T1000 (cell line): ENCODE measurements around the gene GLIS1.
"Not testable (repeated sequence)": the region's sequence is repeated elsewhere in the genome, so short reads cannot be mapped to it uniquely, and the experiment has no call there.

Experiments used
- DNase-seq: peaks from one replicate; lab custom pipeline; 2025; ENCODE audit warnings: mixed read lengths; lab: John Stamatoyannopoulos, UW

Gene GLIS1

DNA sequence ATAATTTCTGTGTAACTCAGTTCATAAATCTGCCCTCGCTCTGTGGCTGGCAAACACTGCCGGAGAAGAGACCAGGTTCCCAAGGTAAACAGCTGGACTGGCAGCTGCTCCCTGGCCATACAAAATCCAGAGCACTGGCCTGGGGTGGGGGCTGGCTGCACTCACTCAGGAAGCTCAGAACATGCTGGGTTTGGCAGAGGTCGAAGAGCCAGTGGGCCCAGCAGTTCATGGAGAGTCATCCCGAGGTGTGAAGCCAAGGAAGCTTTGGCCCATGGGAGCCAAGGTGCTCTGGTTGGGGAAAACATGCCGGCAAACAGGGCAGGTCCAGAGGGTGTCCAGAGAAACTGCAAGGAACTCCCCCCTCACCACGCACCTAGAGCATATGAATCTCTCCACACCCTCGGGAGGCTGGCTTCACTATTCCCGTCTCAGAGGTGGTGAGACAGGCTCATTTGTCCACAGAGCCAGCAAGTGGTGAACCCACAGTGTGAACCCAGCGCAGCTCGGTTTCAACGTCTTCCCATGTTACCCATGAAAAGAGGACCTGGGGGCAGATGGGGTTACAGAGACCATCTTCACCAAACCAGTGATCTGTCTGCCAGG is 177.4 kb downstream of the GLIS1 start:
- DNase-seq = no peak

DNA sequence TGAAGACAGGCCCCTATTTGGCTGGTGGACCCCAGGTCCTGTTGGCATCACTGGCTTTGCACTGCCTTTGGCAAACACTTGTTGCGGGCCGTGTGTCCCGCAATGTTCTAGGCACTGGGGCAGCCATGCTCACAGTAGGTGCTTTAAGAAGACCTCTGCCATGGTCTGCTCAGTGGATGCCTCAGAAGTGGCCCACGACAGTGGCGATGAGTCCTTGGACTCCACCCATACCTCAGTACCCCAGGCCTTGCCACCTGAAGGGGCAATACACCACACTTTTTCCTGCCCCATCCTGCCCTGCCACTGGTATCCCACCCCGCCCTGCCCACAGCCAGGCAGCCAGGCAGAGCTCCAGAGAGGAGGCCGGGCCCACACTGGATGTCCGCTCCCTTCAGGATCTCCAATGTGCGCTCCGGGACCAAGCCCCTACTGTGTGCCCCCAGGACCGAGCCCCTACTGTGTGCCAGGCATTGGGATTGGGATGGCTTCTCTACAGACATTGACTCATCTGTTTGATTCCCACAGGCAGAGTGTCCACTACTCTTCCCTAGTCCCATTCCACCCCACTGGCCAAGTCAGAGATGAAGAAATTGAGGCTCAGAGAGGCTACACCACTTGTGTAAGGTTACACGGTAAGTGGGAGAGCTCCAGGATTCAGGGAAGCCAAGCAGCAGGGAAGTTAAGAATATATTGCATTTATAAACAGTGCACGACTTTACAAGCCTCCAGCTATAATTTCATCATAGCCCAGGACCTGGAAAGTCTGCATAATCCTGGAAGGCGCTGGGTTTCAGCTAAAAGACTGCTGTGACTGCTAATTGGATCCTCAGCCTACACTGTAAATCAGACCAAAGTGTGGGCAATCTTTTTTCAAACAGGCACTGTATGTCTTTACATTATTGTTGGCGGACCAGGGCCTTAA is 178.1 kb downstream of the GLIS1 start:
- DNase-seq = no peak

DNA sequence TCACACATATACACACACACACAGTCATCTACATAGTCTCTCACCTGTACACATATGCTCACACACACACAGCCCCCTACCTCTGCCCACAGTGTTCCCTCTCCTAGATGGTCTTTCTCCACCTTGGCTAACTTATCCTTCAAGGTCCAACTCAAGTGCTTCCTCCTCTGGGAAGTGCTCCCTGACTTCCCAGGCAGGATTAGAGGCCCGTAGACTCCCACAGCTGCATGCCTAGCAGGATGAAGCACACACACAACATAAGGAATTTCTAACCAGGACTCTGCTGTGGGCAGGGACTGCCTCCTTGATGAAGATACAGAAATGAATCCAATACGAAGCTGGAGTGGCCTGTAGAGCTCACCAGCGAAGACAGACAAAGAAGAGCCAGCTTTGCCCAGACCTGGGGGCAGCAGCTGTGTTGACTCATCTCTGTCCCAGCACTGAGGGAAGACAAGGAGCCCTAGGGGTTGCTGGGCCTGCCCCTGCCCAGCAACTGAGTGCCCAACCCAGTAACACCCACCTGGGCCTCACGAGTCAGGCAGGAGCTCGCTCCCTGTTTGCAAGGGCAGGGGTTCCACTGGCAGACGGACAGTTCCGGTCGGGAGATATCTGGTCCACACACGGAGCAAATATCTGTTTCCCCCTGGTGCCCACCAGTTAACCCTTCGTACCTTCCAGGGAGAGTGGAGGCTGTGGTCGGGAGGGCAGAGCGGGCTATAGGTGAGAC is 178.9 kb downstream of the GLIS1 start:
- no peak for DNase-seq

DNA sequence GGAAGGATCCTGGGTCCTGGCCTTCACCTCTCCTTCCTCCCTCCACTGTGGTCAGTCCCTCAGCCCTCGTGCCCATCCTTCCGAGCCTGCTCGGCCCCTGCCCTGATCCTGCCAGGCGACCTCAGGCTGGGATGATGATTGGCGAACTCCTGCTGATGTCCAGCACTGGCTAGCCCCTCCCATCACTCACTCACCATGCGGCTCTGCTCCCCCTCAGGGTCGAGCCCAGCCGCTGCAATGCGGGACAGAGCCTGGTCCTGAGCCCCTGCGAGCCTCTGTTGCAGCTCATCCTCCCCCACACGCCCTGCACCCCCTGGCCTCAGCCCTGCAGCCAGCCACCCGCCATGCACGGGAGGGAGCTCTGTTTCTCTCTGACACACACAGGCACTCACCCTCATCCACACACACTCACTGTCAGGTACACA is 179.6 kb downstream of the GLIS1 start:
- DNase-seq = no peak

DNA sequence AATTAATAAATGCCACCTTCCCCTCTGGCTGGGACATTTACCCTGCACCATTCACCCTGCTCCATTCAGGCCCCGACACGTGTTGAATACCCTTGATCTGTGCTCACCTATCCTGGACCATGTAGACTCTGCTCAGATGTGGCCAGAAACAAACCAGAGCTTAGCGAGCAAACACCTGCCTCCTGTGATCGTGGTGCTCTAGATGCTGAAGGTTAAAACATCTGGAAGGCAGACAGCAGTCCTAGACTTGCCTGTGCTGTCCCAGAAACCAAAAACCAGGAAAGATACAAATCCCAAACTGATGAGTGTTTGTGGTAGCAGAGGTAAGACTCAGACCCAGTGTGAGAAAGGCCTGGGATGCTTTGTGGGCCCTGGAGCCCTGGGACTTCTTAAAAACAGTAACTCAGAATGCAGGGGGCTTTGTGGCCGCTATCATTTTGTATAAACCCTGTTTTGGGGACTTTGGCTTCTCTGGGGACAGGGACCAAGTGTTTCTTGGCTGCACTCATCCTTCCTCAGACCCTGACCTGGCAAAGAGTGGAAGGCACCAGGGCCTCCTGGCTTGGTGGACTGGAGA is 180.1 kb downstream of the GLIS1 start:
- no peak for DNase-seq

DNA sequence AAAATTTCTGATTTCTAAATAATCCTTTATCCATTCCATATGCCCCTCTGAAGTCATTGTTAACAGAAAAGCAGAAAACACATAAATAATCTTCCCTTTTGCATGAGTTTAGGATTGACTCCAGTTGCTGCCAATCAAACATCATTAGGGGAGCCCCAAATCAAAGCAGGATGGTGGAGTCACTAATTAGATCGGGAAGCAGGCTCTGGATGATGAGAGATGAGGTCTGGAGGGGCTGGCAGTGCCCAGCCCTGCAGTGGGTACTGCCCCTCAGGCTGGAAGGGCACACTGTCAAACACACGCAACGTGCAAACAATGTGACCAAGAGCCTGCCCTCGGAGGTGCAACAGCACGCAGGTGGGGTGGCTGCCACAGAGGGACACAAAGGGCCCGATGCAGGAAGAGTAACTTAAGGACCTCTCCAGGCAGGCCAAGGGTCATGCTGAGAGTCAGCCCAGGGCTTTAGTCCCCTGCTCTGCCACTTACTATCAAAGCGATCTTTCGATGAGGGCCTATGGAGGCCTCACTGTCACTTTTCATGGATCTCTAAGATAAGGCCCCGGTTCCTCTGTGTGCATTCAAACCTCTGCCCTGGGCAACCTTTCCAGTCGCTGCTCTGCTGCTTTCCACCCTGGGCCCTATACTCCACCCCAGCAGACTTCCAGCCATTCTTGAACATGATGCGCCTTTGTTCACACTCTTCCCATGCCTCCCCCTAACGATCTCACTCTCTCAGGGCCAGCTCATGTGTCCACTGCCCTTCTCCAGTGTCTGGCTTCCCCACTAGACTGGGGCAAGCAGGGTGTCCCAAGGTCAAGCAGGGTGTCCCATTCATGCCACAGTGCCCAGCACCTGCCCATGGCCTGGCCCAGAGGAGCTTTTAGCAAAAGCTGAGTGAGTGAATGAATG is 180.9 kb downstream of the GLIS1 start:
- DNase-seq = no peak

DNA sequence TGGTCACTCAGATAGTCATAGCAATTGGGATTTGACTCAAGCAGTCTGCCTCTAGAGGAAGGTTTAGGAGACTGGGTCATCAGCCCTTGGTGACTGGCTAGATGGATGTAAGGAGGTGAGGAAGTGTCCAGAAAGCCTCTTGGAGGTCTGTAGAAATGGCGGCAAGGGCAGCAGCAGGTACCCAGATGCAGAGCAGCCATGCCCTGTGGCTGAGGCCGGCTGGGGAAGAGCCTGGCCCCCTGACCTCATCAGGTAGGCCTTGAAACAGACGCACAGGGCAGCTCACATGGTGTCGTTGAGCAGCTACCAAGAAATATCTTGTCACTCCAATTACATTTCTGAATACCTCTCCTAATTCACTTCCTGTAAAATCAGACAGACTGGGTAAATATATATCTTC is 181.6 kb downstream of the GLIS1 start:
- DNase-seq = no peak

DNA sequence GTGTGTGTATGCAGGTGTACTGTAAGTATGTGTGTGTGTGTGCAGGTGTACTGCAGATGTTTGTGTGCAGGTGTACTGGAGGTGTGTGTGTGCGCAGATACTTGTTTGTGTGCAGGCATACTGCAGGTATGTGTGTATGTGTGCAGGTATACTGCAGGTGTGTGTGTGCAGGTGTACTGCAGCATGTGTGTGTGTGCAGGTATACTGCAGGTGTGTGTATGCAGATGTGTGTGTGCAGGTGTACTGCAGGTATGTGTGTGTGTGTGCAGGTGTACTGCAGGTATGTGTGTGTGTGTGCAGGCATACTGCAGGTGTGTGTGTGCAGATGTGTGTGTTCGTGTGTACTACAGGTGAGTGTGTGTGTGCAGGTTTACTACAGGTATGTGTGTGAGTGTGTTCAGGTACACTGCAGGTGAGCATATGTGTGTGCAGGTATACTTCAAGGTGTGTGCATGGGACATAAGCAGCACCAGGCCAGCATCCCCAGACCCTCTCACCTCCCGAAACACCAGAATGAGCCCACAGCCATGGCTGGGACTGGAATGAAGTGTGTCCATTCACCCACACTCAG is 182.2 kb downstream of the GLIS1 start:
- DNase-seq = no peak

DNA sequence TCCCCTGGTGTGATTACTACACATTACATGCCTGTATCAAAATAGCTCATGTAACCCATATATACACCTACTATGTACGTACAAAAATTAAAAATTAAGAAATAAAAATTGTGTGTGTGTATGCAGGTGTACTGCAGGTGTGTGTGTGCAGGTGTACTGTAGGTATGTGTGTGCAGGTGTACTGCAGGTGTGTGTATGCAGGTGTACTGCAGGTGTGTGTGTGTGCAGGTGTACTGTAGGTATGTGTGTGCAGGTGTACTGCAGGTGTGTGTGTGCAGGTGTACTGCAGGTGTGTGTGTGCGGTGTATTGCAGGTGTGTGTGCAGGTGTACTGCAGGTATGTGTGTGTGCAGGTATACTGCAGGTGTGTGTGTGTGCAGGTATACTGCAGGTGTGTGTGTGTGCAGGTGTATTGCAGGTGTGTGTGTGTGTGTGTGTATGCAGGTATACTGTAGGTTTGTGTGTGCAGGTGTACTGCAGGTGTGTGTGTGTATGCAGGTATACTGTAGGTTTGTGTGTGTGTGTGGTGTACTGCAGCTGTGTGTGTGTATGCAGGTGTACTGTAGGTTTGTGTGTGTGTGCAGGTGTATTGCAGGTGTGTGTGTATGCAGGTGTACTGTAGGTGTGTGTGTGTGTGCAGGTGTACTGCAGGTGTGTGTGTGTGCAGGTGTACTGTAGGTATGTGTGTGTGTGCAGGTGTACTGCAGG is 183.2 kb downstream of the GLIS1 start:
- not testable (repeated sequence) for DNase-seq

DNA sequence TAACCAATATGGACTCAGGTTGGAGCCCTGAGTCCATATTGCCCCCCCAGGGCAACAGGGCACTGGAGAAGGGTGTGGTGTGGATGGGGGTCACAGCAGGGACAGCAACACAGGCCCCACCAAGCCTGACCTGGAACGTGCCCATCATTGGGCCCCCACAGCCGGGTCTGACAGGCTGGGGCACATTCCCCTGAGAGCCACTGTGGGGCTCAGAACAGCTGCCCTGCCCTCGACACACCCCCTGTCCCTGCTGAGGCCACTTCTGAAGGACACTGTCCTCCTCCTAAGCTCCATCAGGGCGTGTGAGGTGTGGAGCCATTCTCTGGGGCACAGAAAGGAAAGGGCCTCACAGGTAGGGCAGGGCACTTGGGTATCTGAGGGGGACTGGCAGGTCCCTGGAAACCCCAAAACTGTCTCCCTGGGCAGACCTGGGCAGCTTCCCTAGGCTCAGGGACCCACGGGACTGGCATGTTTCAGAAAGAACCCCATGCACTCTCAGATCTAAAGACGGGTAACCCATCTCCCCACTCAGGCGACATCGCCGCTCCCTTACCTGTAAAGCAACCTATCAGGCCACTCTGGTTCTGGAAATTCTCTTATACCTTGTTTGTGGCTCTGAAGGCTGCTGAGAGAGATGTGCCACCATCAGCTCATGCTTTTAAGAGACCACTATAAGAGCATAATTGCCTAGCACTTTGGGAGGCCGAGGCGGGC is 184.2 kb downstream of the GLIS1 start:
- no peak for DNase-seq

DNA sequence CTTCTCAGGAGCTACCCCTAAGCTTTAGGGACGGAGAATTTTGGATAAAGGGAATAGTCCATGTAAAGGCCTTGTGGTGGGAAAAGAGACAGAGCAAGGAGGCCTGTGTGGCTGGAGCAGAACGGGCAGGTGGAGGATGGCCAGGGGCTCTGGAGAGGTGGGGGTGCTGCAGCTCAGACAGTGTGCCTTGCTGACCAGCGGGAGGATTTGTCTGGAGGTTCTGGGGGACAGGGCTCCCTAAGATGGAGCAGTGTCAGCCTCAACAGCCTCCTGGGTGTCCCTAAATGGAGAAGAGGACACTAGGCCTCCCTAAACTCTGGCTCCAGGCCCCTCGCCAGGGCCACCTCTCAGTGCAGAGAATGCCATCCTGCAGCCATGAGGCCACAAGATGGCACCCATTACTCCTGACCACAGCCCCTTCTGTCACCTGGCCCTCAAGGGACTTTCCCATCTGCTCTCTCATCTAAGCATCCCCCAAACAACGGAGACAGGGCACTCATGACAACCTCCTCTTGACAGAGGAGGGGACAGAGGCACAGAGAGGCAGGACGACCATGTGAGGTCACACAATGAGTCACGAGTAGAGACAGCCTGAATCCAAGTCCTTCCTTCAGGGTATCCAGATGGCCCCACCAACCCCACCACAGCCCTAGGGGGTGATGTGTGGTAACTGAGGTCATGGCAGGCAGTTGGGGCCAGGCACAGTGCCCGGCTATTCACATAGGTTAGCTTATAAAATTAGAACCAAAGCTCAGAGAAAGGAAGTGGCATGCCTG is 185.0 kb downstream of the GLIS1 start:
- peak; percentile 36 for DNase-seq

DNA sequence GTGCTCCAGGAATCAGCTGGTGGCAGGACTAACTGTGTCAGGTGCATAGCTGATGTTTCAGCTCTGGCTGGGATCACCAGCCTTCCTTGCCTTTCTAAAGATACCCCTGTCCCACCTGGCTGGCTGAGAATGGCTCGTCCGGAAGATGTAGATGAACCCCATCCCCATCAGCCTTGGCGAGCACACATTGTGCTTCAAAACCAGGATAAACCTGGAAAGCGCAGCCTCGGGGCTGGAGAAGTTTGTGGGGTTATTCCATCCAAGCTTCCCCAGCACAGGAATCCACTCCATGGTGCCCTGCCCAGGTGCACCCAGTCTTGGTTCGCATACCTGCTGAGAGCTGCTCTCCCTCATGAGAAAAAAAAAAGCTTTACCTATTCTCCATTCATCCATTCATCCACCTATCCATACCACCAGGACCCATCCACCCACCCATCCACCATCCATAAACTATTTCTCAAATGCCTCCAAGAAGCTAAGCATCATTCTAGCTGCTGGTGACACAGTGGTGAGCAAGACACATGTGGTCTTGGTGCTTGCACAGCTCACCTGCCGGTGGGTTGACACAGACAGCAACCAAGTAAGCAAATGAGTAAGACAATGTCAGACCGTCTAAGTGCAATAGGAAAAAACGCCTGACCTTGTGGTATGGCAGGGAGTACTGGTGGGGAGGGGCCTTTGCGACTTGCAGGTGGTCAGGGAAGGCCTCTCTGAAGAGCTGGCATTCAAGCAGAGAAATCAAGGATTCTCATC is 185.8 kb downstream of the GLIS1 start:
- no peak for DNase-seq

DNA sequence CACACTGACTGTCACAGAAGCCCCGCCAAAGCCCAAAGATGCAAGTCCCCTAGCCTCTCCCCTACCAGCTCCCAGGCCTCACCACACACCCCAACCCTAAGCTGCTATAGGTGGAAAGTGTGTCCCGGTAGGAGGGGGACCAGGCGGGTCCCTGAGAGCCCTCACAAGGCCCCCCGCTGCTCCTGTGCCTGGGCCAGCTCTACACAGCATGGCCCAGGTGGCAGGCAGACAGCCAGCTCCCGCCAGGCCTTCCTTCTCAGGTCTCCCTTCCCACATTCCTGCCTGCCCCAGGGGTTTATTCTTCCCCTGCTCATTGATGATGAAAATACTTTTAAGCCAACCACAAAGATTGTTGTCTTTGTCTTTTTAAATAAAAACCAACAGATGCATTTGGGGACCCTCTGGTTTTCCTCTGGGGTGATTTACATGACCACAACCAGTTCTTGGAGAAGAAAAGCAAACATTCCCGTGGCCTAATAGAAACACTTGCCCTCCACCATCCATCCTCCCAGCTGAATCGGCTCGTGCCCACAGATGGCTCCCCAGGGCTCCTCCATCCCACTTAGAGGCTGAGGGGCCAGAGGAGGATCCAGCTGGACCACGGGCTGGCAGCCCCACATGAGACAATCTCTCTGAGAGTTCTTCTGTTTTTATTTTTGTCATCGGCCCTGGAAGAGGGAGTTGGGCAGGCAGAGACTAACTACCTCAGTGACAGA is 186.7 kb downstream of the GLIS1 start:
- DNase-seq = peak; percentile 58

DNA sequence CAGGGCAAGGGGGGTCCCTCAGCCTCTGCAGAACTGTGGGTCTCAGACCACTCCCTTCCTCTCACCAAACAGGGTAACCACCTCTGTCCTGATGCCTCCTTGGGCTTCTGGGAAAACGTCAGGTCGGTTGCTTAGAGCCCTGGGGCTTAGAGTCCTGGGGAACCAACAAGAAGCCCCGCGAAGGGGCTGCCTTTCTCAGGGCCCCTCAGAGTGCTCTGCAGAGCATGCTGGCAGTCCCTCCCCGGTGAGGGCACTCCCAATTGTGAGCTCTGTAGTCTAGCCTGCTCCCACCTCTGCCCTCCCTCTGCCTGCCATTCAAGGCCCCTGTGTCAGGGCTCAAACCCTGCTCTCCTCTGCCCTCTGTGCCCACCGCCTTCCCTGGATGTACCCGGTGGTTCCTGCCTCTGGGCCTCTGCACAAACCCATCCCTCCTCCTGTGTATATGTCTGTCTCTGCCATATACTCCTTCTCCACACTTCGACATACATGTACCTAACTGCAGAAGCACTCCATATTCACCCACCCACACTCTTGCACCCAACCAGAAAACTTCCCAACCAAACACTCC is 187.5 kb downstream of the GLIS1 start:
- no peak for DNase-seq

DNA sequence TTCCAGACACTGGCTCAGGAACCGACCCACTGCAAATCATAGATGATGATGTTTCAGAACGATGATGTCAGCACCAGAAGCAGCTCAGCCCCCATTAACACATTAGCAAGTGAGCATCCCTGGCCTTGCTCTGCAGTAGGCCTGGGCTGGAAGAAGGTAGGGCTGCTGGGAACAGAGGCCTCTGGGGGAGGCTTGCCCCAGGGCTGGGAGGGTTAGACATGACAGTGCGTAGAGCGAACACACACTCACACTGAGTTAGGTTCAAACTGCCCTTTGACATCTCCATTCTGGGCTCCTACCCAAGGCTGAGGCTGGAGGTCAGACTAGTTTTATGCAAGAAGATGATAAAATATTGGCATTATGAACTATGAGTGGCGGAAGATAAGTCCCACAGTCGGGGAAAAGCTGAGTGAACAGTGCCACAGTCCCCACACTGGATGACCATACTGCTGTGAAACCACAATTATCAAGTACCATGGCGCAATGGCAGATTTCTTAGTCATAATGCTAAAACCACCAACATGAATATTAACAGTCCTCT is 188.7 kb downstream of the GLIS1 start:
- peak; percentile 56 for DNase-seq

DNA sequence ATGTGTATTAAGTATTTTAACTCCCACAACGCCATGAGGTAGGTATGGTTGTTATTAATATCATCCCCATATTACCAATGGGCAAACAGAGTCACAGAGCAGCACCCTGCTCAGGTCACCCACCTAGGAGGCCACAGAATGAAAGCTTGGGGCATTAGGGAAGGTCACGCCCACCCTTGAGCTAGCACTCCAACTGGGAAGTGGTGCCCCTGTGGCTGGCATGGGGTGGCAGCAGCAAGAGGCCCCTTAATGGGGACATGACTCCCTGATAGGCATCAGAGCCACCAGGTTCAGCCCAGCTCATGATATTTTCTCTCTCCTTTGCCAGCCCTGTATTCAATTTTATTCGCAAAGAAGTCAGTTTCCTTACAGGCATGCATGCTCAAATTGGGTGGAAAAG is 189.2 kb downstream of the GLIS1 start:
- DNase-seq = no peak

DNA sequence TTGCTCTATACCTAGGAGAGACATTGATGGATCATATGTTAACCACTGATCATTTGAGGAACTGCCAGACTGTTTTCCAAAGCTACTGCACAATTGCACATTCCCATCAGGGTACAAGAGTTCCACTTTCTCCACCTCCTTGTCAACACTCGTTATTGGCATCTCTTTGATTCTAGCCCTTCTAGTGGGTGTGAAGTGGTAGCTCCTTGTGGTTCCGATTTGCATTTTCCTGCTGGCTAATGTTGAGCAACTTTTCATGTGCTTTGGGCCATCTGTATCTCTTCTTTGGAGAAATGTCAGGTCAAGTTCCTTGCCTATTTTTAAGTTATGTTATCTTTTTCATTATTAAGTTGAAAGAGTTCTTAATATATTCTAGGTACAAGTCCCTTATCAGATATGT is 189.7 kb downstream of the GLIS1 start:
- DNase-seq = no peak
